ENCODE data around the gene RNF141.

- TF ChIP-seq POLR2AphosphoS5 (IDR thresholded peaks at IDR 0.05; ENCODE audit: borderline replicate concordance, low read depth, low read length), result no peak
- no peak for TF ChIP-seq EZH2 (IDR thresholded peaks at IDR 0.05)
- TF ChIP-seq FOXP2 (optimal IDR thresholded peaks at IDR 0.05; ENCODE audit: control extremely low read depth, extremely low read length, insufficient read depth), result no peak
These were observed 21.4 kb downstream of the RNF141 start for GRCh38 chr11:10519630-10520029.

Measured in SK-N-MC (cell line).